OCI-LY1 (cell line): Measurements from ENCODE around the gene LATS2.

Source experiments
- CTCF ChIP-seq: fragments of 200-600 bp; sonication (generic), shearing (Covaris generic); IDR thresholded peaks from 2 replicates; pipeline ENCODE4 v1.5.1; 2017; ENCODE audit warnings: mild to moderate bottlenecking, antibody characterized with exemption, low read length, moderate library complexity, mixed read lengths
- EZH2 ChIP-seq: fragments of 200-600 bp; sonication (generic), shearing (Covaris generic); IDR thresholded peaks from 2 replicates; pipeline ENCODE4 v1.8.0; 2017; ENCODE audit warnings: borderline replicate concordance, mixed run types, mild to moderate bottlenecking, antibody characterized with exemption, low read length, moderate library complexity, mixed read lengths

- TF ChIP-seq CTCF = no peak
- no peak for TF ChIP-seq EZH2
Observed at GRCh38 chr13:21051675-21052074, 9.7 kb downstream of the LATS2 start.
